ENCODE data around the gene CCDC188. TPM values are rescaled to one million over a fixed set of nuclear protein-coding genes. Genes with fewer than 3 reads are reported as not detected.

CCDC188 gene
- total RNA-seq, 1 experiment from 2014 or later = not detected

DNA sequence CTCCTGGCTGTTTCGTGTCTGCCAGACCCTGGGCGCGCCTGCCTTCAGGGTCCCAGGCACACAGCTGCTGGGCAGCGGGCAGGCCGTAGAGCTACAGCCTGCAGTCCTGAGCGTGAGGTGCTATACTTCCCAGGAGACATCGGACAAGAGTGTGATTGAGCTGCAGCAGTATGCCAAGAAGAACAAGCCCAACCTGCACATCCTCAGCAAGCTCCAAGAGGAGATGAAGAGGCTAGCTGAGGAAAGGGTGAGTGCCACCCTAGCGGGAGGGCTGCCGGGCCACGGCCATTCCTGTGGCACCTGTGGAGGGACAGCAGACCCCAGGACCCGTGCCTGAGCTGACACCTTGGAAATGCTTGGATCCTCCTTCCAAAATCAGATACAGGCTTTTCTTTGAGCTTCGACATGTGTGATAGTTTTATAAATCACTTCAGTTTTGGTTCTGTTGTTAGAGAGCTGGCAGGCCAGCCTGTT lies 42.1 kb downstream of the CCDC188 start:
- no peak for DNase-seq (ENCODE audit: low read depth)

DNA sequence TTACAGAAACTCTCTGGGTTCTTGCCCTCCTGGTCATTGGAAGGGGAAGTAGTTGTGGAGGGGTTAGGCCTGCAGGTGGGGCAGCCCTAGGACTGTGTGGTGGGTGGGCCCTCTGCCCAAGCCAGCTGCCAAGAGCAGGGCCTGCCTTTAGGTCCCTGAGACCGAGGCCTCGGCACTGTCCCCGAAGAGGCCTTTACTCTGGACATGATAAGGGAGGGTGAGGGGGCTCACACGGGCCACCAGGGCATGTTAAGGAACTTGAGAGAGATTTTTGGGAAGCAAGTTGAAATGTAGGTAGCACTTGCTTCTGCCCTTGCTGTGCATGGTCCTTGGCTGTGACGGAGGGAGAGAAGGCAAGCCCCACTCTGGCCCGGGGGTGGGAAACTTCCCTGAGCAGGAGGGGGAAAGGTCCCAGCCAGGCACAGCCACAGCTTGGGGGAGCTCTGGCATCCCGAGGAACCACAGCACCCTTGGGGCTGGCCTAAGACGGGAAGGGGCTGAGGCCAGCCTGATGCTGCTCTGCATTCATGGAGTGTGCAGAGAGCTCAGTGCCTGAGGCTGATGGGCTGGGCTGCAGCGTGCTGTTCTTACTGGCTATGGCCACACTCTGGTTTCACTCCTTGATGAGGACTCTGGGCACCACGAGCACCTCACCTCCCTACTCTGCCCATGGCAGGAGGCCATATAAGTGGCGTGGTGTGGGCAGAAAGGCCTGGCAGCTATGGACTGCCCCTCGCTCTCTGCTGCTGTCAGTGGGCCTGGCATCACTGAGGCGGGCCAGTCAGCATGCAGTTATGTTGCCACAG lies 42.7 kb downstream of the CCDC188 start:
- DNase-seq (ENCODE audit: low read depth) = no peak

DNA sequence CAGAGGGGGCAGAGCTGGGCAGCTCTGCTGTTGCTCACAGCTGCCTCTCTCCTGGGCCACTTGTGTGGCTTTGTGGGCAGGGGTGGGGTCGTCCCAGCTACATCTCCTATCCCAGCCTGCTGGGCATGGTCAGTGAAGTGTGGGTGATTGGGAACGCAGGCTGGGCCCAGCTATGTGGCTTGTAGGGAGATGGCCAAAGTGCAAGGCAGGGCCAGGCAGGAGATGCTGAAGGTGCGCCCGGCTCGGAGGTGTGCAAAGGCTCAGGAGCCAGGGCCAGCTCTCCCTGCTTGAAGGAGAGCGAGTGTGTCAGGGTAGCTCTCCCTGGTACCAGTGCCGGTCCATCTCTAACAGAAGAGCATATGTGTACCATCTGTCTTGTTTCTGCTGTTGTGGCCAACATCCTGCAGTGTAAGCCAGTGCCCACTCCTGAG lies 43.4 kb downstream of the CCDC188 start:
- DNase-seq (ENCODE audit: low read depth) = no peak

DNA sequence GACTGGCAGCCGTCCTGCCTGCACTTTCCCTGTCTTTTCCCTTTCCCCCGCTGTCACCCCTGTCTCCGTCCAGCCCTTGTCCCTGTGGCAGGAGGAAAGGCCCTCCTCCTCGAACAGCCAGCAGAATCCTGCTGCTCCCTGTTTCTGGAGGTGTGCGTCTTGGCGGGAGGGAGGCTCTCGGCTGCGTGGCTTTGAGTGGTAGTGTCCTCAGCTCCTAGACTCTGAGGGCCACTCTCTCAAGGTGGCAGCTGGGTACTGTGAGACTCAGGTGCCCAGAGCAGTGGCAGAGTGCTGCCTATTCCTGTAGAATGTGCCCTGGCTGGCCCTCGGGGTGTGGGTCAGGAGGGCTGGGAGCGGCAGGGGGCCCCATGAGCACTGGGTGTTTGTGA lies 44.0 kb downstream of the CCDC188 start:
- DNase-seq (ENCODE audit: low read depth) = no peak

DNA sequence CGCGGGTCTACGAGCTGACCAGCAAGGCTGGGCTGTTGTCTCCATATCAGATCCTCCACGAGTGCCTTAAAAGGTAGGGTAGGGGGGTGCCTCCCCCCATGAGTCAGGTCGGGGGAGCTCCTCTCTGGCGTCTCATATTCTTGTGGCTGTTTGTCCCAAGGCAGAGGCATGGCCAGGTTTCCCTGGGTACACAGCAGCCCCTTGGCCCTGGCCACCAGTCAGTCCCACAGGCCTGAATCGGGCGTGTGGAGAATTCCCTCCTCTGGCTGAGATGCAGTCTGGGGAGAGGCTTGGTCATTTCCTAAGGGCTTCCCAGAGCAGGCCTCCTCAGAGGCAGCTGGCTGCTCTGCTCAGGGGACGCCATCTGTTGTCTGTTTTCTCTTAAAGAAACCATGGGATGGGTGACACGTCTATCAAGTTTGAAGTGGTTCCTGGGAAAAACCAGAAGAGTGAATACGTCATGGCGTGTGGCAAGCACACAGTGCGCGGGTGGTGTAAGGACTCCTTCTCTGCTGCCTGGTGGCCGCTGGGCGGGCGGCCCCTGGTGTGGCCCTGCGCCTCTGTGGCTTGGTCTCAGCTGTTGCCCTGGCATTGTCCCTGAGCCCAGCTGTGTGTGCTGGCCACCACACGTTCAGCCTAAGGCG lies 44.5 kb downstream of the CCDC188 start:
- no peak for DNase-seq (ENCODE audit: low read depth)

DNA sequence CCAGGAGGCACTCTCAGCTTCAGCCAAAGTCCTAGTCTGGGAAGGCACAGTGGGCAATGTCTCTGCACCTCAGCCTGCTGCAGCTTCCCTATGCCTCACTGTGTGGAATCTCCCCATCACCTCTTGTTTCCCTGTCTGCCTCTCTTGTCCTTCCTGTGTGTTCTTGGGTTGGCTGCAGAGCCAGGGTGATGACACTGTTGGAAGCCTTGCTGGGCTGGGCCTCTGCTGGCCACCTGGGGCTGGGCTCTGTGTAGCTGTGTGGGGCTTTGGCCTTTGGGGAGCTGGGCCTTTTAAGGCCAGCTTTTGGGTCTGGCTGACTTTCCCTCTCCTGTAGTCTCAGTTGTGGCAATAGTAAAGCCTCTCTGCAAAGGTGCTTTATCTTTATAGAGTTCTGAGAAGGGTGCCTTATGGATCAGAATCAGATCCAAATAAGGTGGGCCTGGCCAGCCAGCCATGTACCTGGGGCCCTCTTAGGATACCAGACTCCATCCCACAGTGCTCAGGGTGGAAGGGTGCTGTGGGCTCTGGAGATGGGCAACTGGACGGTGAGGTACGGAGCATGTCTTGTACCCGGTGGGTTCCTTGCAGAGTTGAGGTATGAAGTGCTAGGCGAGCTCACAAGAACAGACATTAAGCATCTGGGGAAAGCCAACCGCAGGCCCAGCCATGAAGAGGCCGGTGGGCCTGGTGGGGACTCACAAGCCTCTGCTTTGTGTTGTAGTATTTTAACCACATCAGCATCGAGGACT lies 45.2 kb downstream of the CCDC188 start:
- DNase-seq (ENCODE audit: low read depth) = no peak

DNA sequence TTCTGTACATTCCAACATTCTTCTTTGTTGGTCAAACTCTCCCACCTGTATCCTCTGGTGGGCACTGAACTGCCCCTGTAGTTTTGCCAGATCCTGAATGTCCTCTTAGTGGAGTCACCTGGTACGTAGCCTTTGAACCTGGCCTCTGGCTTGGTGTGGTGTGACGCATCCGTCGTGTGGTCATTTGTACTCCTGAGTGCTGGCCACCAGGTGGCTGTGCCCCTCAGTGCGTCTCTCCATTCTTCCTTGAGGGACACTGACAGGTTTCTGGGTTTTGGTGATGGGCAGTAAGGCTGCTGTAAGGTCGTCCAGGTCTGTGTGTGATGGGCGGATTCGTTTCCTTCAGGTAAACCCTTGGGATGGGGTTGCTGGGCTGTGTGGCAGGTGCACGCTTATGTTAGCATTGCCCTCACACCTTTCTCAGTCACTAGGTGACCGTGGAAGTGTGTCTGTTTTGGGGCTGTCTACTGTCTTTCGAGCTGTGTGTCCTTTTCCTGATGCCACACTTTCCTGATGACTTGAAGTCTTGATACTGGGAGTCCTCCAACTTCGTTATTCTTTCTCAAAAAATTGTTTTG lies 48.6 kb downstream of the CCDC188 start:
- DNase-seq (ENCODE audit: low read depth) = no peak

DNA sequence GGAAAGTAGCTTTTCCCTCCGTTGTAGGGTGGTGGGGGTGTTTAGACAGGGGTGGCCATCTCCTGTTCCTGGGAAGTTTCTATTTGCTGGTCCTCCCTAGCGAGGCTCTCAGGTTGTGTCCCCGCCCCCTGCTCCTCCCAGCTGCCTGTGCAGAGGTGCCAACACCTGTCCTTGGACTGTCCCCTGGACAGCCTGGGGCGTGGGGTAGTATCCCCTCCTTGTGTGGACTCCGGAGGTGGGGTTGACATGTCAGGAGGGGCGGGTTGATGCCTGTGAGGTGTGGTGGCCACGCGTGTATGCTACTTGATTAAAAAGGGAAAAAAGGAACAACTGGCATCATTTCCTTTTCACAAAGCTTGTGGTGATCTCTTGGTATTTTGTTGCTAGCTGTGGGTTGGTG lies 49.2 kb downstream of the CCDC188 start:
- no peak for DNase-seq (ENCODE audit: low read depth)

DNA sequence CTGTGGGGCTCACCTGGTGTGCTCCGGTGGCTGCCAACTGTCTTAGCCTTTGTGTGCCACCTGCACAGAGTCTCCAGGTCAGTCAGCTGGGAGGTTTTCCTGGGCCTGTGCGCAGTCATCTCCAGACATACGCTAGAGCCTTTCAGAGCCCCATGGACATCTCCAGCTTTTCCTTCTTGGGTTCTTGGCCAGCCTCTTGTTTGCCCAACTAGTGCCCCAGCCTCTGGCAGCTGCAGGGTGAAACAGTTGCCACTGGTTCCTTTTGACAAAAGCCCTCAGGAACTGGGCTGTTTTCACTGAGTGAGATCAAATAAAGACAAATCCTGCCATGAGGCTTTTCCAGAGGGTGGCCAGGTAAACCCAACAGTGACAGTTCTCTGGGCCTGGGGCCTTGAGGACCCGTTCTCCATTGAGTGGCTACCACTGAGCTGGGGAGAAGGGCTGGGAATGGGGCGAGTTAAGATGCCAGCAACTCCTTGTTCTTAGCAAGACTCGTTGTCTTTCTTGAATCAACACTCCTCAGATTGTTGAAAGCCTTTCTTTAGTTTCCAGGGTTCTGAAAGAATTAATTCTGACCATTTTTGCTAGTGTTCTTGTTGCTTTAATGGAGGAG lies 51.6 kb downstream of the CCDC188 start:
- DNase-seq (ENCODE audit: low read depth) = no peak

Other genes starting within 250 kb of the CCDC188 start
- gene COMT, start 209.3 kb downstream of the CCDC188 start, total RNA-seq (2014; rRNA removed; shearing (Covaris generic)) = 125 and 152 TPM in 2 replicates
- 23.2 and 24.9 TPM in 2 replicates for gene TXNRD2, start 209.2 kb downstream of the CCDC188 start, total RNA-seq (2014; rRNA removed; shearing (Covaris generic))
- 0.98 and 2.8 TPM in 2 replicates for gene ARVCF, start 134.2 kb downstream of the CCDC188 start, total RNA-seq (2014; rRNA removed; shearing (Covaris generic))
- gene TANGO2, start 129.9 kb downstream of the CCDC188 start, total RNA-seq (2014; rRNA removed; shearing (Covaris generic)) = 14.9 and 19.3 TPM in 2 replicates
- gene DGCR8, start 70.8 kb downstream of the CCDC188 start, total RNA-seq (2014; rRNA removed; shearing (Covaris generic)) = 9.2 and 9.9 TPM in 2 replicates
- gene RANBP1, start 35.0 kb downstream of the CCDC188 start, total RNA-seq (2014; rRNA removed; shearing (Covaris generic)) = 528 and 684 TPM in 2 replicates
- gene TRMT2A, start 33.8 kb downstream of the CCDC188 start, total RNA-seq (2014; rRNA removed; shearing (Covaris generic)) = 14.7 and 16.2 TPM in 2 replicates
- gene ZDHHC8, start 19.3 kb downstream of the CCDC188 start, total RNA-seq (2014; rRNA removed; shearing (Covaris generic)) = 3.4 TPM in 2 replicates
- gene RTN4R, start 117.3 kb upstream of the CCDC188 start, total RNA-seq (2014; rRNA removed; shearing (Covaris generic)) = 0.12 and 0.39 TPM in 2 replicates
- 39.7 and 41.8 TPM in 2 replicates for gene DGCR6L, start 169.0 kb upstream of the CCDC188 start, total RNA-seq (2014; rRNA removed; shearing (Covaris generic))
- gene ZNF74, start 243.1 kb upstream of the CCDC188 start, total RNA-seq (2014; rRNA removed; shearing (Covaris generic)) = 3.2 and 6.5 TPM in 2 replicates